ENCODE results near the gene KCNE1. TPM values are rescaled to one million over a fixed set of nuclear protein-coding genes. Genes with fewer than 3 reads are reported as not detected.
"Not testable (repeated sequence)": the region's sequence is repeated elsewhere in the genome, so short reads cannot be mapped to it uniquely, and the experiment has no call there.

The KCNE1 gene
- total RNA-seq (2014; rRNA removed; shearing (Covaris generic)) = 0.21 TPM in 1 of 2 replicates, not detected in the other

DNA sequence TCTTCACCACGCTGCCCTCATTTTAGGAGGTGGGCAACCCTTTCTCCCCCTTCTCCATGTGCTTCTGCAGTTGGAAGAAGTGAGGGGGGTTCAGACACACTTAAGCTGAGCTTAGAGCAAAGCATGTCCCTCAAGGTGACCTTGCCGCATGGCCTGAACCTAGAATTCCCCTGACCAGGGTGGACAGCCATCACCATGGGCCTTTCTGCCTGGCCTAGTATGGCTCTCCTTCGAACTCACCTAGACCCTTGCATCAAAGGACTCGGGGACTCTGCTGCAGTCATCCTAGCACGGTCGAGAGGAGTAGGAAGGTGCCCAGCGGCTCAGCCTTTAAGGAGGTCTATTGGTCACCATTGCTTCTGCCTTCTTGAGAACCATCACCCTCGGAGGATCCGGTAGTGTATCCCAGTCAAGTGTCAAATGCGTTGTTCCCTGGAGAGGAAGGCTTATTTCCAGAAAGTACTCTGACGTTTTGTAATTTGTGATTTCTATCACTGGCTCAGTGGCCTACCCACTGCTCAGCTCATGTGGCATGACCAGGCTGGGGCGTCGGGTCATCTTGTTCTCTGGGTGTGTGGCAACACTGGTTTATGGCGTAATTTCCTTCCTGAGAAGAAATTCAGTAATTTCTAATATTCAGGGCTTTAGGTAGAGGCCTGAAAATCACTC, at the start of gene KCNE1:
Gene KCNE1 (minus strand): TSS at position 424 of the 669 bp plus-strand sequence. CDS start 62,576 bp downstream, outside the sequence.
- no peak for DNase-seq (ENCODE audit: low spot score)

- DNase-seq (ENCODE audit: low spot score) = no peak
Measured at GRCh38 chr21:34561806-34562205, 49.8 kb upstream of the KCNE1 start.

GRCh38 chr21:34560609-34561008, 48.6 kb upstream of the KCNE1 start:
- no peak for DNase-seq (ENCODE audit: low spot score)

DNA sequence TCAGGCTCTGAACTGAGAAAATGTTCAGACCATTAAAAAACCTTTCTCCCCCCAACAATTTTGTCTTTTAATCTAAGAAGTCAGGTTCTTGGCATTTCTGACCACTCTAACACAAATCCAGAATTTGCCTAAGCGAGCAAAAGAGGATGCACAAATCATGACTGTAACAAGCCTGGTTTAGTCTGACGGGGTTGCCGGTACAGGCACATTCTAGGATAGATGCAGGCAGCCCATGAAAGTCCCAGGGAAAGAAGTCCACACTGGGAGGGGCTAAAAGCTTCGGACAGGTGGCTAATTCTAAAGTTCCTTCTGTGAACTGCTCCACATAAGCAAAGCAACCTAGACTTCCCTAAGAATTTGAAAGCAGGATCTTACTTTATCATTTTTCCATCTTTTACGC, 48.0 kb upstream of the KCNE1 start:
- no peak for DNase-seq (ENCODE audit: low spot score)

GRCh38 chr21:34559089-34559631, 47.1 kb upstream of the KCNE1 start:
- DNase-seq (ENCODE audit: low spot score) = no peak

DNA sequence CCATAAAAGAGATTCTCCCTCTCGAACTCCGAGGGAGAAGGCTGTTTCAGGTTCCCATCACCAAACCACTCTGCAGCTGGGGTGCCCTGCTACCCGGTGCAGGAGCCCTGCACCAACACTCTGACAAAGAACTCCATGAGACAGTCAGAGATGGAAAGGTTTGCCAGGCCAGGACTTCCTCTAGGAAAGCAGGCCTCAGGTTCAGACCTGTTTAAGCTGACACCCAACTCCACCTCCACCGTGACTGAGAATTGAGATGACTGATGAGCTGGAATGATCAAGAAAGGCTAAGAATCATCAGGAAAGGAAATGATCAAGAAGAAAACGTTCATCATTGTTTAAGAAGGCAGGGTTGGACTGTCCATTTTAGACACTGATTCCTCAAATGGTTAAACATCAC, 46.2 kb upstream of the KCNE1 start:
- no peak for DNase-seq (ENCODE audit: low spot score)

- no peak for DNase-seq (ENCODE audit: low spot score)
Measured at GRCh38 chr21:34557261-34557660, 45.3 kb upstream of the KCNE1 start.

- DNase-seq (ENCODE audit: low spot score) = not testable (repeated sequence)
Measured at GRCh38 chr21:34554670-34555069, 42.7 kb upstream of the KCNE1 start.

DNA sequence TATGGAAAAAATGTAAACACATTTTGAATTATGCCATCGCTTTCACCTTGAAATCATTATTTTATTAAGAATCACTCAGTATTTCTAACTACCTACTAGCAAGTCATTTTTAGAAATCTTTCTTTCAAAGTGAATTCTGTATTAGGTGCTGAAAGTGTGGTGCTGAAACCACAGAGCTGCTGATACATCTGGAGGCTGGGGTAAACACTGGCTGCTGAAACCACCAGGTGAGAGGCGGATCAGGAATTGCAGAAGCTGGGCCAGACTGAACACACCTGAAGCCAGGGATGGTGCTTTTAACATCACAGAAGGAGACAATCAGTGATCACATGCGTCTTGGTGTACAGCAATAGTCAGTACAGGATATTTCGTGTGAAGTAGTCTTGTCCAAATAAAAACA, 42.2 kb upstream of the KCNE1 start:
- DNase-seq (ENCODE audit: low spot score) = no peak

DNA sequence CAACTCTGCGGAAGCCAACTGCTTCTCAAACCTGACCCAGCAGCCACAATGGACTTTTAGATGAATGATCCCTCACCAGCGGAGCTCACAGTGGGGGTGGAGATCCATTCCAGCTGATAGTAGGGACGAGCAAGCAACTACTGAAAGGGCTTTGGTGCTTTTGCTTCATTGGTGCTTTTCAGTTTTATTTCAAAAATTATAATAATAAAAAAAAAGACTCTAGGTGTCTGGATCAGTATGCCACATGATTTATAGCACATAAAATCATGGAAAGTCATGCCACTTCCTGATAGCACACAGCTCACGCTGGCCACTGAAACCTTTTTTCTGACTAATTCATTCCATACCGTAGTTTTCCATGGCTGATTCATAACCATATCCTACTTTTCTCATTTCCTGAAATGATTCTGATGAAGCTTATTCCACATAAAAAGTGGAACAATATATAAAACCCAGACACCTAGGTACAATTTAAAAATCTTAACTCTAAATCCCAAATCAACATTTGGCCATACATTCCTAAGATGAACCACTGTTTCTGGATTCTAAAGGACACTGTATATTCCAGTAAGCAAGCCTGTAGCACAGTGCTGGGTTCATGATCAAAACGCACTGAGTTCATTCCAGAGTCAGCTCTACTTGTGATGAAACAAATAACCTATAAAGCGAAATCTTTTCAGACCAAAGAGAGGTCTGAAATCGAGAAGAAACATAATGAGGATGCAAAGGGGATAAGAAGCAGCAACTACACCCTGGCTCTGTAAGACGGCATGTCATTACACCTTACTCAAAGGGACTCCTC, 41.3 kb upstream of the KCNE1 start:
- DNase-seq (ENCODE audit: low spot score) = peak; percentile 96

DNA sequence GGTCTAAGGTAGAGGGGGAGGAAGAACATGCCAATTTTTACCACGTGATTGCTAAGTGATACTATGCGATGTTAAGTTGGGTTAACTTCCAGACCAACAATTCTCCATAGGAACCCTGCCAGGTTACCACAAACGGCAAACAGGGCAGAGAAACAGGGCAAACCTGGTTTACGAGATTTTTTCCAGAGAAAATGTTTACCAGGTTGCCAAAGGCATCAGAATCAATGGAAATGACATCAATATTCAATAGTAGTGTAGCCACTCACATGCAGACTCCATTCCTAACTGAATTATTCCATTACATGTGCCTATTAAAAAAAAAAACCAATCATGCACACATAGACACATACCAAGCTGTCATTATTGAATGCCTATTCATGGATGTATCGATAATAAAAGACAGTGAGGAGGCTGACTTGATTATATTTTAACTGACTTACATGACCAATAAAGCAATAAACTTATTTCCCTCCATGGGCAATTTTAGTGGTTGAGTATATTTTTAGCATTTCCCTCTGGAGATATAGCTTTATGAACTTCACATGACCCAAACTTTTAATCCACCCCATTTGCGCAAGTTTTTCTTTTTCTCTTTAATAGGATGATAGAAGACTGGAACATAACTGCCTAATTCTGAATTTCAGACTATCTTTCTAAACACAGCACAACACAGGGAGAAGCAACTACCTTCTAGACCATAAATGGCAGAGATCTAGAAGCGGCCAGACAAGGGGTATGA, 40.5 kb upstream of the KCNE1 start:
- no peak for DNase-seq (ENCODE audit: low spot score)

DNA sequence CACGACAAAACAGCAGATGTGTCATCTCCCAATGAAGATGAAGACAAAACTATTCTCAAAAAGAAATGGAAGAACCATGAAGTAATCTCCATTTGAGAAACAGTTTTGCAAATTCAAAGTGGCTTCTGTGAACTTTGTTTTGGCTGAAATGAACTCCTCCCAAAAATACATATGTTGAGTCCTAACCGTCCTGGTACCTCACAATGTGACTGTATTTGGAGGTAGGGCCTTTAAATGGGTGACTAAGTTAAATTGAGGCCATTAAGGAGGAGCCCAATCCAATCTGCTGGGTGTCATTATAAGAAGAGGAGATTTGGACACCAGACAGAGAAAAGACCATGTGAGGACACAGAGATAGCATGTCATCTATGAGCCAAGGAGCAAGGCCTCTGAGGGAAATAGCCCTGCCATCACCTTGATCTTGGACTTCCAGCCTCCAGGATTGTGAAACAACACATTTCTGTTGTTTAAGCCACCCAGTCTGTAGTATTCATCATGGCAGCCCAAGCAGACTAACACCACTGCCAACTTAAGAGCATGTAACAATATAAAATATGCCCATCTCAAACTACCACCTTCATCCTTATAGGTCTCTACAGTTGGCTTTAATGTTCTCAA, 38.3 kb upstream of the KCNE1 start:
- no peak for DNase-seq (ENCODE audit: low spot score)

DNA sequence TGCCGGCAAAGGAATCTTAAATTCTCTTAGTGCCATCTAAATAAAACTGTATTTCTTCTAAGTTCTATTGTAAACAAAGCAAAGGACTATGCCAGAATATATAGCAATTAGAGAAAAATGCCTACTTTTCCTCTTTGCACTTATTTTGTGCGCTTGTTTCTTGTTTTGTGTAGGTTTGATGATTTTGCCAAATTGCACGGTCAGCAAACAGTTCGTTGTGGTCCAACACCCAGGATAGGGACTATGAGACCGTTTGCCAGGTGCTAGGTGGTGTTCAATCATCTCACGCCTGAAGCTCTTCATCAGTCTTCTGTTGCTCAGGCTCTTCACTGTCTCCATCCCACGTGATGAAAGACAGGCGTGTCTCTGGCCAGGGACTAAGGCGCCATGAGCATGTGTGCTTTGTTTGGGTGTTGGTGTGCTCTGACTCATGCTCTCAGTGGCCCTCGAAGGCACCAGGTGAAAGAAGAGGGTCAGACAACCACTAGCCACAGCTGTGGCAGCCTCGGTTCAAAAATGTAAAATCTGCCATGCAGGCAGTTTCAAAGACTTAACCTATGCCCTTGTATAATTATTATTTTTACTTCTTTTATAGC, 36.9 kb upstream of the KCNE1 start:
- DNase-seq (ENCODE audit: low spot score) = no peak

DNA sequence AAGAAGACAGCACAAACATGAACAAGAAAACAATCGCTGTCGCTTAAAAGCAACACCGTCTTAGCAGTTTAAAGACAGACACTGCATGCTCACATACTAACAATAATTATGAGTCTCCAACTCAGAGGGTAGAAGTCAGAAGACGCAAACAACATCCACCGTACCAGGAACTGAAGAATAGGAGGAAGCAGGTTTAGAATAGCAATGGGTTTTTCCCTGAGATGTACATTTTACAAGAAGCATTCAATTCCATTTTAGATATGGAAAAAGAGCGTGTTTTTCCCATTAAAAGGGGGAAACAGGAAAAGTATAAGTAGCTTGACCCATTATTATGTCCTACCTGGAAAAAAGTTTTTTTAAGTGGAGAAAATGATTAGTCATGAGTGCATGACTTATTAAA, 34.5 kb upstream of the KCNE1 start:
- DNase-seq (ENCODE audit: low spot score) = no peak

DNA sequence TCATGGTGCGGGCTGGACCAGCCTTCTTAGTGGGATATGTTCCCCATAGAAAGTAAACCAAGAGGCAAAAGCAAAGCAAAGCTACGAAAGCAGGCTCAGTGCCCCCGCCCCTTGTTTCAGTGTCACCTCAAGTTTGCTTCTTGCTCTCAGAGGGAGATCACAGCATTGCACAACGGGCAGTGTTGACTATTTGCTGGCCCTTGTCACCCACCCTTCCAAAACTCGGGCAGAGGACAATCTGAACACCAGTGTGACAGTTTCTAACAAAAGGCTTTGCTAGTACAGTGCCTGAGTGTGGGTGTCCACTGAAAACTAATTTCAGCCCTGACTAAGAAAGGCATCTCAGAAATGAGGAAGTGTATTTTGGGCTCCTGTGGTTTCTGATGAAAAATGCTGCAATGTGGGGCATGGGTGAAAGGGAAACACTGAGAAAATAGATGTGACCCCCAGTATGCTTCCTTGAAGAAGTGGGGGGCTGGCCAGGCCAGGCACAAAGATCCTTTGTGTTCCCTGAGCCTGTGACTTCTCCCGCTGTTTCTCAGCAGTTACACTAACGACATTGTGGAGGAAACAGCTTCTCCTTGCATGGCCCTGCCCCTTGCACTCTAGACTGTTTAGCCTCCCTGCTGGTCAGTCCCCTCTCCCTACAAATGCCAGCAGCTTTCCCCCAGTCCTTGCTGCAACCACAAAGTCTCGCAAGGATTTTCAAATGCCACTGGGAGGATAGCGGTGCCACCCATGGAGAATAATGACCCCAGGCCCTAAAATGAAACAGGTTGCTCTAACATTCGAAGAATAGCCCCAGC, 33.3 kb upstream of the KCNE1 start:
- peak; percentile 85 for DNase-seq (ENCODE audit: low spot score)

GRCh38 chr21:34544032-34544496, 32.1 kb upstream of the KCNE1 start:
- peak; percentile 76 for DNase-seq (ENCODE audit: low spot score)

DNA sequence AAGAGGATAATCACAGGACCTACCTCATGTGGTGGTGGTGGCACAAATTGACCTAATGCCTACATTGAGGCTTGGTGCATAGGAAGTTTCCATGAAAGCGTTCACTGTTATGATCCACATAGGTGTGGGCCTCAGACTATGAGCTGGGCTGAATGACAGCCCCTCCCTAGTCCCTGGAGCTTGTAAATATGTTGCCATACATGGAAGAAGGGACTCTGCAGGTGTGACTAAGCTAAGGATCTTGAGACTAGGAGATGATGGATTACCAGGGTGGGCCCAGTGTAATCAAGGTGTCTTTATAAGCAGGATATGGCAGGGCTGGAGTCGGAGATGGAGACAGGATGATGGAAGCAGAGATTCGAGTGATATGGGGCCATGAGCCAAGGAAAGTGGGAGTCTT, 31.0 kb upstream of the KCNE1 start:
- DNase-seq (ENCODE audit: low spot score) = no peak

- DNase-seq (ENCODE audit: low spot score) = no peak
Measured at GRCh38 chr21:34540206-34540605, 28.2 kb upstream of the KCNE1 start.

DNA sequence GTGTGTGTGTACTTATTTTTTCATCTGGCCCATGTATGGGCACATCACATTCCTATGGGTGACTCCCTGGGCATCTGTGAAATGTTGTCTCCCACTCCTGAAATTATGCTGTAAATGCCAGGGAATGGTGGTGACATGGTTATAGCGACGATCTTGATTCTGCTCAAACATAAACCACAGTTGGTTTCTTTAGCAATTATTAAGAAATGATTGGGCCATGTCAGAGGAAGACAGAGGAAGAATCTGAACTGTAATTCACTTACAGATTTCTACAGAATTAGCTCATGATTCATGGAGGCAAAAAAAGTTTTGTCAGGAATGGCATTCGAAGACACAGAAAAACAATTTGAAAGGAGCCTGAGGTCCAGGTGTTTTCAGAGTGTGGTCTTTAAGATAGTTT, 25.8 kb upstream of the KCNE1 start:
- no peak for DNase-seq (ENCODE audit: low spot score)

DNA sequence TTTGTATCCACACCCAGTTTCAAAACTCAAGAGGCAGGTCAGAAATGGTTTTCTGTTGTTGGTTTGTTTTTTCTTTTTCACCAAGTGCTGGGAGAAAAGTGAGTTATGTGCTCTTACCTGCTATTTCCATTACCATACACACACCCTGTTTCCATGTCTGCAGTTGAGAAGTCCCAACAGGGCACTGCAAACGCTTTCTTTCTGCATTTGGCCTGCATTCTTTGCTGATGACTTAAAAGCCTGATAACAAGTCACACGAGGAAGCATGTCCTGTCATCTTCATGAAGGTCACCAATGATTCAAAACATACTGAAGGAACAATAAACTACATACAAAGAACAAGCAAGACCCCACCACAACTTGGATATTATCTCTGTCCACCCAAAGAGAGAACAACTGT, 24.8 kb upstream of the KCNE1 start:
- DNase-seq (ENCODE audit: low spot score) = peak; percentile 64
